ENCODE data around the gene PHETA1.

DNA sequence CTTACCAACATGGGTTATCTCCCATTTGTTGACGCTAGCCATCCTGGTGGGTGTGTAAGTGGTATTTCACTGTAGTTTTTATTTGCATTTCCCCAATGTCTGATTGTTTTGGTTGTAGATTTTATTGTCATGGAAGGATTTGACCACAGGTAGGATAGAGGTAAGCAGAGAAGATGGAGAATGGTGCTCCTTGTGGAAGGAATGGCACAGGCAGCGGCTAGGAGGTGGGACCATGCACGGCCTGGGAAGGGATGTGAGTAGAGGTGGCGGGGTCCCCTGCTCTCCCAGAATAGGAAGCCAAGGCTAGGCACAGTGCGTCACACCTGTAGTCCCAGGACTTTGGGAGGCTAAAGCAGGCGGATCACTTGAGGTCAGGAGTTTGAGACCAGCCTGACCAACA is 41.4 kb downstream of the PHETA1 start:
- TF ChIP-seq POLR2A (IDR thresholded peaks at IDR 0.05), result no peak
- TF ChIP-seq, protein P1, sequence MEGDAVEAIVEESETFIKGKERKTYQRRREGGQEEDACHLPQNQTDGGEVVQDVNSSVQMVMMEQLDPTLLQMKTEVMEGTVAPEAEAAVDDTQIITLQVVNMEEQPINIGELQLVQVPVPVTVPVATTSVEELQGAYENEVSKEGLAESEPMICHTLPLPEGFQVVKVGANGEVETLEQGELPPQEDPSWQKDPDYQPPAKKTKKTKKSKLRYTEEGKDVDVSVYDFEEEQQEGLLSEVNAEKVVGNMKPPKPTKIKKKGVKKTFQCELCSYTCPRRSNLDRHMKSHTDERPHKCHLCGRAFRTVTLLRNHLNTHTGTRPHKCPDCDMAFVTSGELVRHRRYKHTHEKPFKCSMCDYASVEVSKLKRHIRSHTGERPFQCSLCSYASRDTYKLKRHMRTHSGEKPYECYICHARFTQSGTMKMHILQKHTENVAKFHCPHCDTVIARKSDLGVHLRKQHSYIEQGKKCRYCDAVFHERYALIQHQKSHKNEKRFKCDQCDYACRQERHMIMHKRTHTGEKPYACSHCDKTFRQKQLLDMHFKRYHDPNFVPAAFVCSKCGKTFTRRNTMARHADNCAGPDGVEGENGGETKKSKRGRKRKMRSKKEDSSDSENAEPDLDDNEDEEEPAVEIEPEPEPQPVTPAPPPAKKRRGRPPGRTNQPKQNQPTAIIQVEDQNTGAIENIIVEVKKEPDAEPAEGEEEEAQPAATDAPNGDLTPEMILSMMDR (IDR thresholded peaks at IDR 0.05 in 4 of 5, conservative IDR thresholded peaks at IDR 0.05 in 1 of 5), result no peak

Data from gastrocnemius medialis (tissue), 4 donors.